ENCODE results near the gene PTPN23.

PTPN23 gene

GRCh38 chr3:47432673-47433072 lies 51.9 kb downstream of the PTPN23 start (continued):
- TF ChIP-seq WT1 (tag by site-specific recombination; IDR thresholded peaks at IDR 0.05): no peak
- no peak for TF ChIP-seq ZNF239 (tag by site-specific recombination; IDR thresholded peaks at IDR 0.05)
- no peak for TF ChIP-seq ZBTB8A (tag by site-specific recombination; IDR thresholded peaks at IDR 0.05)
- TF ChIP-seq ZNF624 (tag by site-specific recombination; IDR thresholded peaks at IDR 0.05): no peak
- no peak for TF ChIP-seq ZNF560 (tag by site-specific recombination; IDR thresholded peaks at IDR 0.05; ENCODE audit: borderline replicate concordance)
- no peak for TF ChIP-seq ZFP3 (tag by site-specific recombination; IDR thresholded peaks at IDR 0.05; ENCODE audit: low read depth)

GRCh38 chr3:47433796-47434195 lies 53.0 kb downstream of the PTPN23 start:
- Histone ChIP-seq H3K4me3 (ENCODE audit: low read depth, low read length) (no peak overlapping the region), H3K4me1 (ENCODE audit: control insufficient read depth, insufficient read depth, low read length) (no peaks in the 10 kb centered on the region), H3K9me3 (ENCODE audit: control insufficient read depth, insufficient read depth, low read depth, low read length) (no peaks in the 10 kb centered on the region), H3K36me3 (ENCODE audit: control insufficient read depth in 2 of 2, insufficient read depth in 1 of 2, low read length in 2 of 2) (peaks cover 0 to 63% of the 10 kb centered on the region in 2 experiments; a peak in 2 of 3 replicates), H3K27ac (ENCODE audit: extremely low read depth, low read depth, low read length) (no peak overlapping the region)
- ChIA-PET POLR2A (no interaction called here), CTCF (interaction anchor here (0.5 to 3.6 kb wide), 3 partner anchors 12 to 435 kb away, joined by 3 to 18 read pairs (median 4); no protein-coding TSS in a partner anchor)
- TF ChIP-seq WT1 (tag by site-specific recombination; IDR thresholded peaks at IDR 0.05) (no peak), ZNF701 (tag by site-specific recombination; IDR thresholded peaks at IDR 0.05) (no peak), ZNF10 (tag by site-specific recombination; IDR thresholded peaks at IDR 0.05) (no peak), ZNF837 (tag by site-specific recombination; IDR thresholded peaks at IDR 0.05) (no peak), ZNF341 (tag by site-specific recombination; IDR thresholded peaks at IDR 0.05; ENCODE audit: low read depth) (no peak), PRDM10 (tag by site-specific recombination; IDR thresholded peaks at IDR 0.05) (no peak), ZNF768 (tag by site-specific recombination; IDR thresholded peaks at IDR 0.05) (no peak), ZFHX2 (tag by site-specific recombination; conservative IDR thresholded peaks at IDR 0.05) (no peak), ZNF214 (tag by site-specific recombination; IDR thresholded peaks at IDR 0.05; ENCODE audit: borderline replicate concordance) (no peak), ZNF398 (tag by site-specific recombination; IDR thresholded peaks at IDR 0.05) (no peak), ZNF580 (tag by site-specific recombination; IDR thresholded peaks at IDR 0.05) (no peak), SCRT1 (tag by site-specific recombination; IDR thresholded peaks at IDR 0.05; ENCODE audit: borderline replicate concordance) (no peak)

GRCh38 chr3:47434849-47435248 lies 54.0 kb downstream of the PTPN23 start:
- ChIA-PET POLR2A (no interaction called here), CTCF (interaction anchor here (3.6 kb wide), 1 partner anchor 13 kb away, joined by 18 read pairs; no protein-coding TSS in a partner anchor)
- Histone ChIP-seq H3K36me3 (ENCODE audit: control insufficient read depth in 2 of 2, insufficient read depth in 1 of 2, low read length in 2 of 2) (peaks cover 0 to 69% of the 10 kb centered on the region in 2 experiments; a peak in 2 of 3 replicates), H3K9me3 (ENCODE audit: control insufficient read depth, insufficient read depth, low read depth, low read length) (no peaks in the 10 kb centered on the region), H3K4me1 (ENCODE audit: control insufficient read depth, insufficient read depth, low read length) (no peaks in the 10 kb centered on the region), H3K27ac (ENCODE audit: extremely low read depth, low read depth, low read length) (no peak overlapping the region), H3K4me3 (ENCODE audit: low read depth, low read length) (no peak overlapping the region)
- no peak for TF ChIP-seq ZNF549 (tag by site-specific recombination; IDR thresholded peaks at IDR 0.05)
- TF ChIP-seq SCRT2 (tag by site-specific recombination; IDR thresholded peaks at IDR 0.05): peak; percentile 90
- peak; percentile 72 for TF ChIP-seq SCRT1 (tag by site-specific recombination; IDR thresholded peaks at IDR 0.05; ENCODE audit: borderline replicate concordance)
